A549 (cell line): Measurements from ENCODE around the gene CENPU. TPM values are rescaled to one million over a fixed set of nuclear protein-coding genes. Genes with fewer than 3 reads are reported as not detected.
"Not testable (repeated sequence)": the region's sequence is repeated elsewhere in the genome, so short reads cannot be mapped to it uniquely, and the experiment has no call there.

ENCODE experiments used
- ATAC-seq, 2 experiments: fragments of 200-7000 bp in 1 of 2; fragments of >200 bp in 1 of 2; cut with Nextera tagmentation in 1 of 2; cut with Tn5 transposase in 1 of 2; 3 replicates each; pipeline versions ENCODE4 v1.8.0 to v1.9.1; 2018 to 2020; ENCODE audit warnings: mild to moderate bottlenecking in 1 of 2, moderate library complexity in 1 of 2
- CTCF ChIA-PET: fragments of 300-600 bp; sonication (Branson Sonifier 250); formaldehyde crosslinking; extraction: SDS; loops from one replicate; lab custom pipeline; 2021; ENCODE audit warnings: antibody characterized with exemption, inconsistent platforms; lab: Yijun Ruan, JAX
- POLR2A ChIA-PET: fragments of 350-600 bp; formaldehyde crosslinking; extraction: SDS; loops from one replicate; lab custom pipeline; 2021; ENCODE audit warnings: antibody characterized with exemption, inconsistent platforms; lab: Yijun Ruan, JAX
- DNase-seq, 2 experiments: peaks; one replicate each; pipeline versions ENCODE4 v3.0.0 to v3.0.0-alpha.2; 2011 to 2016; ENCODE audit warnings: low read depth in 1 of 2, low spot score in 1 of 2
- FAIRE-seq: peaks from 2 replicates; lab custom pipeline; 2011; peaks lifted over from hg19 to GRCh38; lab: Jason Lieb, UNC
- H3K27ac ChIP-seq, 2 experiments: fragments of >200 bp; sonication (Bioruptor Twin); formaldehyde crosslinking; 3 replicates each; pipeline ENCODE4 v1.5.1; 2016 to 2017
- H3K4me1 ChIP-seq: fragments of >200 bp; sonication (Bioruptor Twin); formaldehyde crosslinking; 3 replicates; pipeline ENCODE4 v1.6.1; 2016
- H3K4me2 ChIP-seq: fragments of >200 bp; sonication (Bioruptor Twin); formaldehyde crosslinking; 3 replicates; pipeline ENCODE4 v1.6.1; 2016
- H3K4me3 ChIP-seq: fragments of >200 bp; sonication (Bioruptor Twin); formaldehyde crosslinking; 3 replicates; pipeline ENCODE4 v1.5.1; 2016
- H3K9me3 ChIP-seq: fragments of >200 bp; sonication (Bioruptor Twin); formaldehyde crosslinking; 3 replicates; pipeline ENCODE4 v1.6.1; 2016
- ATOH8 ChIP-seq: fragments of 250-450 bp; sonication (Bioruptor Pico); IDR thresholded peaks from 2 replicates; pipeline ENCODE4 v1.5.0; 2020; ENCODE audit warnings: low read depth, mild to moderate bottlenecking, moderate library complexity
- CBX8 ChIP-seq: fragments of 200-600 bp; sonication (generic); IDR thresholded peaks from 2 replicates; pipeline ENCODE4 v1.6.1; 2016
- EHMT2 ChIP-seq: fragments of 200-600 bp; sonication (generic); IDR thresholded peaks from 2 replicates; pipeline ENCODE4 v1.6.1; 2016; ENCODE audit warnings: antibody characterized with exemption, low read depth, mild to moderate bottlenecking, moderate library complexity
- EP300 ChIP-seq, 2 experiments: fragments of >200 bp; sonication (Bioruptor Twin); formaldehyde crosslinking; IDR thresholded peaks; 2 replicates in 1 of 2; 3 replicates in 1 of 2; pipeline ENCODE4 v1.6.1; 2016 to 2017
- HDAC2 ChIP-seq: fragments of 200-600 bp; sonication (generic); IDR thresholded peaks from 2 replicates; pipeline ENCODE4 v1.6.1; 2016
- HMGXB4 ChIP-seq: fragments of 250-450 bp; sonication (Bioruptor Pico); IDR thresholded peaks from 2 replicates; pipeline ENCODE4 v1.5.0; 2021; ENCODE audit warnings: mild to moderate bottlenecking, moderate library complexity, borderline replicate concordance
- HOXA7 ChIP-seq: fragments of 250-450 bp; sonication (Bioruptor Pico); IDR thresholded peaks from 2 replicates; pipeline ENCODE4 v1.5.0; 2020; ENCODE audit warnings: mild to moderate bottlenecking, moderate library complexity
- HOXB5 ChIP-seq: fragments of 250-450 bp; sonication (Bioruptor Pico); IDR thresholded peaks from 2 replicates; pipeline ENCODE4 v1.5.0; 2020; ENCODE audit warnings: mild to moderate bottlenecking, moderate library complexity
- JUN ChIP-seq, 2 experiments: fragments of >200 bp; sonication (Bioruptor Twin); formaldehyde crosslinking; IDR thresholded peaks; 2 replicates in 1 of 2; 3 replicates in 1 of 2; pipeline ENCODE4 v1.6.1; 2016 to 2017
- JUNB ChIP-seq: fragments of >200 bp; sonication (Bioruptor Twin); formaldehyde crosslinking; IDR thresholded peaks from 2 replicates; pipeline ENCODE4 v1.6.1; 2016
- KDM1A ChIP-seq: fragments of 200-600 bp; sonication (generic); IDR thresholded peaks from 2 replicates; pipeline ENCODE4 v1.6.1; 2016; ENCODE audit warnings: low read depth, mild to moderate bottlenecking
- MAZ ChIP-seq: fragments of 150-350 bp; IDR thresholded peaks from 2 replicates; pipeline ENCODE4 v1.6.1; 2014; ENCODE audit warnings: antibody characterized with exemption, low read depth, low read length, borderline replicate concordance
- MYC ChIP-seq: IDR thresholded peaks from 2 replicates; pipeline ENCODE4 v1.6.1; 2012; ENCODE audit warnings: mild to moderate bottlenecking, inconsistent platforms, low read length, improper control_type of control experiment, borderline replicate concordance
- RAD21 ChIP-seq, 2 experiments: fragments of >200 bp in 1 of 2; sonication (Bioruptor Twin) in 1 of 2; formaldehyde crosslinking in 1 of 2; IDR thresholded peaks in 1 of 2; conservative IDR thresholded peaks in 1 of 2; 2 replicates in 1 of 2; 3 replicates in 1 of 2; pipeline ENCODE4 v1.6.1; 2012 to 2018; ENCODE audit warnings: inconsistent platforms in 1 of 2
- RFX5 ChIP-seq: fragments of 450-650 bp; IDR thresholded peaks from 2 replicates; pipeline ENCODE4 v1.7.1; 2014; ENCODE audit warnings: antibody characterized with exemption, mild to moderate bottlenecking, moderate library complexity
- SREBF2 ChIP-seq: fragments of 450-650 bp; IDR thresholded peaks from 2 replicates; pipeline ENCODE4 v1.6.1; 2014; ENCODE audit warnings: mild to moderate bottlenecking, moderate library complexity
- ZC3H11A ChIP-seq: fragments of 450-650 bp; IDR thresholded peaks from 2 replicates; pipeline ENCODE4 v1.6.1; 2014; ENCODE audit warnings: antibody characterized with exemption, mild to moderate bottlenecking
- ZFP36 ChIP-seq: fragments of 450-650 bp; IDR thresholded peaks from 2 replicates; pipeline ENCODE4 v1.6.1; 2014; ENCODE audit warnings: borderline replicate concordance; ENCODE audit not compliant: partially characterized antibody
- WGBS: methylation state at CpG from one replicate; pipeline ENCODE4 v1.1.6; 2017; ENCODE audit errors: missing lambda C conversion rate; 5-methylcytosine and 5-hydroxymethylcytosine counted together
- polyA plus RNA-seq, 4 experiments: library from polyadenylated mRNA; depleted of rRNA in 3 of 4; stranded (reverse); fragments of >200 nt; fragmentation: RNase III in 1 of 4; extraction: RNeasy Plus Mini Kit Qiagen cat#74134 plus additional on column Dnase treatment in 1 of 4; gene quantifications; 2 replicates in 3 of 4; 3 replicates in 1 of 4; pipeline ENCODE4 v1.2.3, GENCODE V29; 2011 to 2017
- TF ChIP-seq, protein P1 (sequence below): IDR thresholded peaks from 2 replicates; pipeline ENCODE4 v1.6.1; 2012

The CENPU gene
- polyA plus RNA-seq, 2 of the 4 experiments (the other 2 are of a cell fraction), result 22.9 to 28.4 TPM

DNA sequence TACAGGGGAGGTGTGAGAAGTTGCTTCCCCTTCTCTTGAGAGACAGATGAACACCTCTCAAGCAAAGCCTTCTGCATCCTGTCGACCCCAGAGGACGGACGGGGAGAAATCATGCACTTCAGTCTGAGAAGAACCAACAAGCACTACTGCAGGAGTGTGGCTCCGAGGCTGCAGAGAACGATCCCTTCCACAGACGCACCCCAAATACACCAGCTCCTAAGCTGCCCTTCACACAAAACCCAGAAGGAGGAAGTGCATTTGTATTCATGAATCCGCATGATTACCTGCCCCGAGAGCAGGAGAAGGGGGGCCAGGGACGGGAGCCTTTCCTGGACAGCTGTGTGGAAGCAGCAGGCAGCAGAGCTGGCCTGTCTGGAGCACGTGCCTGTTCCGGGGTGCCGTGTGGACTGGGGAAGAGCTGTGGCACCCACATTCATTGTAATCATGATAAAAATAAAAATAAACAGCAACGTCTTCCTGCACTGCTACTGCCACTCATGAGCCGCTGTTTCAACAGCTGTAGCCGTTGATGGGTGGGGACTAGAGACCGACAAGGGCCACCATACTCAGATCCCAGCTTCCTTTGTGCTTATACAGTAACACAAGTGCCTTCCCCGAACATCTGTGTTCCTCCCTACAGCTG is 49.0 kb upstream of the CENPU start:
- CTCF ChIA-PET, result interaction anchor here (0.6 to 1.1 kb wide), 2 partner anchors 10 to 295 kb away, joined by 3 read pairs; no protein-coding TSS in a partner anchor

GRCh38 chr4:184779160-184779559 is 45.3 kb upstream of the CENPU start:
- POLR2A ChIA-PET, H3K27ac ChIP-seq, H3K4me2 ChIP-seq, ATAC-seq, H3K9me3 ChIP-seq, DNase-seq, FAIRE-seq, H3K4me1 ChIP-seq, H3K4me3 ChIP-seq: not testable (repeated sequence)
- 81% methylated on average over 4 of the region's 4 CpGs for WGBS
- CTCF ChIA-PET, result interaction anchor here (0.6 to 1.7 kb wide), 2 partner anchors 34 to 317 kb away, joined by 3 to 4 read pairs; no protein-coding TSS in a partner anchor

More for the DNA sequence above, 49.0 kb upstream of the CENPU start:
- POLR2A ChIA-PET, result no interaction called here
- H3K4me2 ChIP-seq, result no peak overlapping the region
- H3K9me3 ChIP-seq, result no peaks in the 10 kb centered on the region
- no peaks in the 10 kb centered on the region for H3K4me1 ChIP-seq
- FAIRE-seq (no peak), DNase-seq (no peak), ATAC-seq (no peak)
- no peak overlapping the region for H3K4me3 ChIP-seq
- H3K27ac ChIP-seq, result no peak overlapping the region
- TF ChIP-seq SREBF2 (no peak), KDM1A (no peak), JUN (IDR thresholded peaks at IDR 0.05) (no peak), HMGXB4 (no peak), EHMT2 (no peak), HOXA7 (no peak), HOXB5 (CRISPR knock-in tag) (no peak), ATOH8 (CRISPR knock-in tag) (no peak), ZC3H11A (no peak), ZFP36 (no peak), RAD21 (conservative IDR thresholded peaks at IDR 0.05 in 1 of 2, IDR thresholded peaks at IDR 0.05 in 1 of 2) (no peak), MYC (no peak), CBX8 (no peak), MAZ (no peak), HDAC2 (no peak), RFX5 (no peak), JUNB (no peak)
- TF ChIP-seq, protein P1, sequence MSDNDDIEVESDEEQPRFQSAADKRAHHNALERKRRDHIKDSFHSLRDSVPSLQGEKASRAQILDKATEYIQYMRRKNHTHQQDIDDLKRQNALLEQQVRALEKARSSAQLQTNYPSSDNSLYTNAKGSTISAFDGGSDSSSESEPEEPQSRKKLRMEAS, result no peak
- 89% methylated on average over 15 of the region's 17 CpGs for WGBS

DNA sequence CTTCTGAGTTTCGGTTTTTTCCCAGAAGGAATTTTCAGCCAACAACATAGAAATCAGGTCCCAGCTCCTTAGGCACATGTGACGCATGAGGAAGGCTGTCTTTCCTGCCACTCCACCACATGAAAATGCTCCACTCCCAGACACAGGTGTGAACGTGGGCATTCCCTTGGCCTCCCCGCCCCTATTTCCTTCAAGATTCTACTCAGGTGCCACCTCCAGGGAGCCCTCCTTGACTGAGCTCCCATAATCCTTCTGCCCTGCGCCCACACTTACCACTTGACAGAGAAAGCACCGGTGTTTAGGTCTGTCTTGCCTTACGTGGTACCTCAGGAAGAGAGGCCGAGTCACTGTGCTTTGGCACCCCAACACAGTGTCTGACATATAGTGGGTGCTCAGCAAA is 44.4 kb upstream of the CENPU start:
- H3K4me1 ChIP-seq, result no peaks in the 10 kb centered on the region
- TF ChIP-seq EP300 (IDR thresholded peaks at IDR 0.05) (no peak), ZFP36 (peak; percentile 3)
- no peak for ATAC-seq
- FAIRE-seq, result no peak
- ChIA-PET POLR2A (no interaction called here), CTCF (interaction anchor here (1.7 kb wide), 1 partner anchor 33 kb away, joined by 4 read pairs; no protein-coding TSS in a partner anchor)
- H3K4me3 ChIP-seq, result no peak overlapping the region
- 76% methylated on average over 8 of the region's 8 CpGs for WGBS
- H3K27ac ChIP-seq, result no peak overlapping the region
- no peak overlapping the region for H3K4me2 ChIP-seq
- no peak for DNase-seq
- H3K9me3 ChIP-seq, result no peaks in the 10 kb centered on the region
